ENCODE data around the gene SAPCD1. TPM values are rescaled to one million over a fixed set of nuclear protein-coding genes. Genes with fewer than 3 reads are reported as not detected.

The SAPCD1 gene
- total RNA-seq, 1 donor from 2014 or later = 21.3 TPM

- Mint-ChIP-seq H3K36me3 (ENCODE audit: low read depth) (peaks cover 3% of the 10 kb centered on the region), H3K4me3 (no peak overlapping the region), H3K9me3 (no peaks in the 10 kb centered on the region), H3K27ac (ENCODE audit: unreplicated experiment) (no peak overlapping the region), H3K4me1 (peaks cover 14% of the 10 kb centered on the region), H3K27me3 (ENCODE audit: low read depth) (peaks cover 3% of the 10 kb centered on the region)
- no peak for DNase-seq (ENCODE audit: low read depth, low spot score)
- no peak for TF ChIP-seq CTCF (conservative IDR thresholded peaks at IDR 0.05)
These were observed 44.2 kb upstream of the SAPCD1 start for GRCh38 chr6:31718265-31718664.

GRCh38 chr6:31719001-31719400, 43.5 kb upstream of the SAPCD1 start:
- DNase-seq (ENCODE audit: low read depth, low spot score) = no peak
- no peaks in the 10 kb centered on the region for H3K9me3 Mint-ChIP-seq
- peaks cover 3% of the 10 kb centered on the region for H3K36me3 Mint-ChIP-seq (ENCODE audit: low read depth)
- H3K4me3 Mint-ChIP-seq = no peak overlapping the region
- no peak overlapping the region for H3K27ac Mint-ChIP-seq (ENCODE audit: unreplicated experiment)
- H3K27me3 Mint-ChIP-seq (ENCODE audit: low read depth) = peaks cover 3% of the 10 kb centered on the region
- no peak for TF ChIP-seq CTCF (conservative IDR thresholded peaks at IDR 0.05)
- H3K4me1 Mint-ChIP-seq = peaks cover 6% of the 10 kb centered on the region

- Mint-ChIP-seq H3K27ac (ENCODE audit: unreplicated experiment) (no peak overlapping the region), H3K4me3 (no peak overlapping the region), H3K27me3 (ENCODE audit: low read depth) (peaks cover 3% of the 10 kb centered on the region), H3K9me3 (no peaks in the 10 kb centered on the region), H3K4me1 (no peaks in the 10 kb centered on the region), H3K36me3 (ENCODE audit: low read depth) (peaks cover 7% of the 10 kb centered on the region)
- no peak for DNase-seq (ENCODE audit: low read depth, low spot score)
- no peak for TF ChIP-seq CTCF (conservative IDR thresholded peaks at IDR 0.05)
These were observed 42.2 kb upstream of the SAPCD1 start for GRCh38 chr6:31720196-31720770.

- H3K27me3 Mint-ChIP-seq (ENCODE audit: low read depth) = peaks cover 3% of the 10 kb centered on the region
- H3K27ac Mint-ChIP-seq (ENCODE audit: unreplicated experiment) = no peak within 1 kb of the TSS
- no peaks in the 10 kb centered on the region for H3K9me3 Mint-ChIP-seq
- DNase-seq (ENCODE audit: low read depth, low spot score) = no peak
- H3K4me3 Mint-ChIP-seq = peak within 1 kb of the TSS; percentile 59
- no peak for TF ChIP-seq CTCF (conservative IDR thresholded peaks at IDR 0.05)
- H3K4me1 Mint-ChIP-seq = peaks cover 4% of the 10 kb centered on the region
- H3K36me3 Mint-ChIP-seq (ENCODE audit: low read depth) = peaks cover 18% of the 10 kb centered on the region
These were observed 41.0 kb upstream of the SAPCD1 start, which contains the start of gene LY6G6C for GRCh38 chr6:31721351-31722020. Gene LY6G6C, minus strand, starts transcription at chr6:31721746. Its CDS starts 67 bp downstream, at chr6:31721679.

GRCh38 chr6:31722173-31722572, 40.3 kb upstream of the SAPCD1 start:
- Mint-ChIP-seq H3K27ac (ENCODE audit: unreplicated experiment) (no peak overlapping the region), H3K27me3 (ENCODE audit: low read depth) (peaks cover 3% of the 10 kb centered on the region), H3K9me3 (no peaks in the 10 kb centered on the region), H3K4me1 (peaks cover 8% of the 10 kb centered on the region), H3K36me3 (ENCODE audit: low read depth) (peaks cover 22% of the 10 kb centered on the region), H3K4me3 (peak overlapping the region; percentile 59)
- TF ChIP-seq CTCF (conservative IDR thresholded peaks at IDR 0.05) = no peak
- no peak for DNase-seq (ENCODE audit: low read depth, low spot score)
